Fibroblast of skin of back (primary cell): ENCODE measurements around the gene ZNF644.
A peak's percentile ranks its signal among the peaks of the same experiment; 100 is the strongest.
"Not testable (repeated sequence)": the region's sequence is repeated elsewhere in the genome, so short reads cannot be mapped to it uniquely, and the experiment has no call there.

Experiments used
- DNase-seq: peaks from one replicate; pipeline ENCODE4 v3.0.0-alpha.2; 2013

ZNF644 gene

GRCh38 chr1:90925928-90926869, 95.6 kb downstream of the ZNF644 start:
- DNase-seq: peak; percentile 66

- peak; percentile 40 for DNase-seq
Observed at GRCh38 chr1:90924982-90925381, 96.9 kb downstream of the ZNF644 start.

DNA sequence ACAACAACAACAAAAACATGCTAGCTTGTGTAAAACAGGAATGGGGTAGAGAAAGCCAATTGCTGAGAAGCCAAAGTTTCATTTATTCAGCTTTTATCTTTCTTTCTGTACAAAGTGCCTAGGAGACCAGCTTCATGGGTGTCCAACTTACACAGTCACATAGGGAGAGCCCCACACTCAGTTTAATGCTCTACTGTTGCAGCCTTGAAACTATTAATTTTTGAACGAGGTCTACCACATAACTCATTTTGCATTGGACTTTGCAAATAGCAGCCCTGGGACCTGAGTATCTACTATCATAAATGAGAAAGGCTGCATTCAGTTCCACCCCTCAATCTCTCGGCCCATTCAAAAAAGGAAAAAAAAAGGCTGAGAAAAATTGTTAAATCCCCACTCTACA, 98.8 kb downstream of the ZNF644 start:
- DNase-seq: no peak

DNA sequence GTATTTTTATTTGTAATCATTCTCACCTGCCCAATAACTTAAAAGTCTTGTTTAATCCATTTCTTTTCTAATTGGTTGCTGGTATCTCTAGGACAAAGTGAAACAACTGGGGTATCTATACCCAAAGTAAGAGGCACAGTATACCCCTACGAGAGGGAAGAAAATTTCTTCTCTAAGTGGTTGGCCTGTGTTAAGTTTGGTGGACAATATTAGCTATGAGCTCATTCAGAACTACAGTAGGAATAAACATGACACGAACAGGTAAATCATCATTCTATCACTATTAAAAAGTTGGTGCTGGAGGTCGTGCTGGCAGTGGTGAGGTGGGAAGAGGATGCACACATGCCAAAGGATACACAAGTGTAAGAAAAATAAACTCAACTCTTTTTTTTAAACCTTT, 99.6 kb downstream of the ZNF644 start:
- DNase-seq: no peak

DNA sequence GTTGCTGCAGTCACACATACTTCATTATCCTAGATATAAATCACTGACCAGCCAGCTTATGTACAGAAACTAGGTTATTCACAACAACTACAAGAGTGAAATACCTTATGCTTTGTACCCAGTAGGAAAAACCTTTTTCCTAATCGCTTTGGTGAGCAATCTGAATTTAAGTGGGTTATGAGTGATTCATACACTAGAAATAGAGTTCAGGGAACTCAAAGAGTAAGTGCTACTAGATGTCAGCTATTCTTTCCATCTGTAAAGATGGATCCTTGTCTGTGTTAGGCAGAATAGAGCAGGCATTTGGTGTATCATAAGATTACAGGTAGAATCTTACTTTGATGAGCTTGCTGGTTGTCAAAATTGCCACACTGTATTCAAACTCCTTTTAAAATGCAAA, 101.9 kb downstream of the ZNF644 start:
- no peak for DNase-seq

DNA sequence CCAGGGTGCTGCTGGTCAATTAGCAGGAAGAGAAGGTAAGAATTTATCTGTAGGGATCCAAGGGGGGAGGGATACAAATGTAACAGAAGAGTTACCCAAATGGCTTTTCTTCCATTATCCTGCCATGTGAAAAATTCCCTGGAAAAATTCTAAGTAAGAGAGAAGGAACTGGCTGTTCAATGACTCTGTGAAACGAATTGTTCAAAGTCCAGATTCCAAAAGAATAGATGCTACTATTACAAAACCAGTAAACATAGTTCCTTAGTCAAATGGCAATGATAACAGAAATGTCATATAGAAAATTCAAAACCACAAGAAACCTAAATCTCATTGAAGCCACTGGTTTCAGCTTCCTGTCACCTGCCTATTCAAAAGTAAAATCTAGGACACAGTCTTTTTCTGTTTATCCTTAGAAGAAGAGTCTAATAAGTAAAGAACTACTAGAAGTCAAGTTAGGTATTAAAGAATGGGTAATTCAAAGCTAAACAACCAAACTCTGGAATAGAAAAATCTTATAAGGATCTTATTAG, 102.6 kb downstream of the ZNF644 start:
- no peak for DNase-seq

DNA sequence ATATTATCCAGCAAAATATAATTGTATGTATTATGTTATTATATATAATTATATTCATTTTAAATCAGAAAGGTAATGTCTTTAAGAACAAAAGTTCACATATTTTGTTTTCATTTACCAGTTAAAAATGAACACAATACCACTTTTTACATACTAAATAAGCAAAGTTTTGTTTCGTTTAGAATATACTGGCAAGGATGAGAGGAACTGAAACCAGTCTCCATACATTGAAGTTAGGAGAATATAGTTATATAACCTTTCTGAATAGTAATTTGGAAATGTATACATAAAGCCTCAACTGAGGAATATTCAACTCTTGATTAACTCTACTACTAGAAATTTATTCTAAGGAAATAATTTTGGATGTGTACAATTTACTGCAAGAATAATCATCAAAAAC, 110.5 kb downstream of the ZNF644 start:
- no peak for DNase-seq

GRCh38 chr1:90902672-90903071, 119.2 kb downstream of the ZNF644 start:
- DNase-seq: no peak

GRCh38 chr1:90899263-90899662, 122.6 kb downstream of the ZNF644 start:
- no peak for DNase-seq

- DNase-seq: not testable (repeated sequence)
Observed at GRCh38 chr1:90893679-90894078, 128.2 kb downstream of the ZNF644 start.

GRCh38 chr1:90892884-90893283, 129.0 kb downstream of the ZNF644 start:
- DNase-seq: not testable (repeated sequence)

GRCh38 chr1:90892196-90892595, 129.6 kb downstream of the ZNF644 start:
- not testable (repeated sequence) for DNase-seq

GRCh38 chr1:90891756-90892155, 130.1 kb downstream of the ZNF644 start:
- not testable (repeated sequence) for DNase-seq

- no peak for DNase-seq
Observed at GRCh38 chr1:90882221-90882620, 139.6 kb downstream of the ZNF644 start.

- no peak for DNase-seq
Observed at GRCh38 chr1:90881034-90881433, 140.8 kb downstream of the ZNF644 start.

- DNase-seq: peak; percentile 9
Observed at GRCh38 chr1:90879281-90879680, 142.6 kb downstream of the ZNF644 start.

GRCh38 chr1:90876101-90876500, 145.7 kb downstream of the ZNF644 start:
- DNase-seq: no peak
